ENCODE measurements around the gene TSPAN9.
"Not testable (repeated sequence)": the region's sequence is repeated elsewhere in the genome, so short reads cannot be mapped to it uniquely, and the experiment has no call there.

Gene TSPAN9

DNA sequence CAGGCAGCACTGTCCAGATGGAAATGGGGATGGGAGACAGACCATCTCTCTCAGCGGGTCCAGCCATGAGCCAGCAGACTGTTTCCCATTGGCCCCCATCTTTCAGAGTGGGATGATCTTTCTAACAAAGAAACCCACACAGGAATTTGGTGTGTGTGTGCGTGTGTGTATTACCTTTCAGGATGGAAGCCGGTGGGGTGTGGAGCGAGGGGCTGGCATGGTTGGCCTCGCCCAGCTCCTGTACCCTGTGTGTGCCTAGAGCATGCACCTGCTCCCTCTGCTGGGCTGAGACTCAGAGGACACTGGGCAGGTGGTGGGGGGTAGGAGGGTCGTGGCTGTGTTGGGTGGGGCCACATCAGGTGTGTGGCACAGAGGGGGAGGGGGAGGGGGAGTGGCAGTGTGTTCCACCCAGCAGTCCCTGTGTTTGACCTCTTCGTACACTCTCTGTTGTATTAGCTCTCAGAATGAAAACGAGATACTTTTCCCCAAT, 33.0 kb upstream of the TSPAN9 start:
- DNase-seq (ENCODE audit: low read depth) = no peak

DNA sequence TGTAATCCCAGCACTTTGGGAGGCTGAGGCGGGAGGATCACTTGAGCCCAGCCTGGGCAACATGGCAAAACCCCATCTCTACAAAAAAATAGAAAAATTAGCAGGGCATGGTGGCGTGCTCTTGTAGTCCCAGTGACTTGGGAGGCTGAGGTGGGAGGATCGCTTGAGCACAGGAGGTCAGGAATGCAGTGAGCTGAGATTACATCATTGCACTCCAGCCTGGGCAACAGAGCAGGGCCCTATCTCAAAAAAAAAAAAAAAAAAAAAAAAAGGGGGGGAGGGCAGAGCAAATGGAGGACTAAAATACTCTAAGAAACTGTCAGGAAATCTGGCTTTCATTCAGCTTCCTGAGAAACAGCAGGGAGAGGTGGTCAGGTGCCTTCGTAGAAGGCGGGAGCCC, 31.7 kb upstream of the TSPAN9 start:
- DNase-seq (ENCODE audit: low read depth) = no peak

DNA sequence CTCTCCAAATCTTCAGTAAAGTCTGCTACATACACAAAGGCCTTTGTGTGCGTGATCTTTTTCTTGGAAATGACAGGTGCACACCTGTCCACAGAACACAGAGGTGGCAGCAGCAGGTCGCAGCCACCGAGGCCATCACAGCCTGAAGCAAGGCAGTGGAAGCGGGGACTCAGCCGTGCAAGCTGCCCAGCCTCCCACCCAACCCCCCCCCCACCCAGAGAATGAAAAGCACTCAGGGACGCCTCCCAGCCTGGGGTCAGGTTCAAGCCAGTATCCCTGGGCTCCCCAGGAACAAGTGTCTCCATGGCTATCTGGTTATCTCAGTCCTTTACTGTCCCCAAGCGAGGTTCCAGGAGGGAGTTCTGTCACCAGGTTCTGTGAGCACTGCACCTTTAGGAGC, 31.2 kb upstream of the TSPAN9 start:
- DNase-seq (ENCODE audit: low read depth) = no peak

DNA sequence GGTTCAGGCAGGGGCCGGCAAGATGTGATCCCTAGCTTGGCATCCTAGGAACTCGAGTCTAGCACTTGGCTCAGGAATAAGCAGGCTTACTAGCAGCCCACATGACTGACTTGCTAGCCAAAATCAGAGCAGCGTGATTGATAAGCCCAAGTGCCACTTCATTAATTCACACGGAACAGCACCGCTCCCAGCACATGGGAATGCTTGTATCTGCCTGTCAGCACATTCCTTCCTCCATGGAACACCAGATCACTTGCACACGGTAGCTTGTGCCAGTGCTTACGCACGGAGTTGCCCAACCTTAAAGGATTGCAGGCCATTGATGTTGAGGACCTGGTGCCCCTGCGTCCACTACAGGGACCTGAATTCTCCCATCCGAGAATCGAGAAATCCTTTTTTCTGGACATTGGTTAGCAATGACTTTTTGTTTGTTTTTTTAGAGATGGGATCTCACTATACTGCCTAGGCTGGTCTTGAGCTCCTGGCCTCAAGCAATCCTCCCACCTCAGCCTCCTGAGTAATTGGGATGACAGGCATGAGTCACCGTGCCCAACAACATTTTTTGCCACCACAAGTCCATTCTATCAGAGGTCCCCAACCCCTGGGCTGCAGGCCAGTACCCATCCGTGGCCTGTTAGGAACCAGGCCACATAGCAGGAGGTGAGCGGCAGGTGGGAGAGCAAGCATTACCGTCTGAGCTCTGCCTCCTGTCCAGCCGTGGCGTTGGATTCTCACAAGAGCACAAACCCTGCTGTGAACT, 30.6 kb upstream of the TSPAN9 start:
- no peak for DNase-seq (ENCODE audit: low read depth)

DNA sequence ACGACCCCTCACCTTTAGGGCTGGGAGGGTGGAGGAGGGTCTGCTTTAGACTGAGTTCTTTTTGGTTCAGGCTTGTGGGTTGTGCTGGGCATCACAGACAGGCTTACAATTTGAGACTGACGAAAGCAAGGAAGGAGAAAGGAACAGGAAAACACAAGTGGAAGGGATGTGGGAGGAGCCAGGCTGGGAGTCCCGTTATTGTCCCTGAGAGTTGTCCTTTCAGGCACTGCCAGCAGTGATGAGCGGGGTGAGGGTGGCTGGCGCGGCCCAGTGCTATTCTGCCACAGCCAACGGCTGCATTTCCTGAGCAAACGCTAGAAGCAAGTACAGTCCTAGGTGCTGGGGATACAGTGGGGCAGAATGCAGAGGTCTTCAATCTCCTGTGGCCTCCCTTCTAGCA, 29.2 kb upstream of the TSPAN9 start:
- no peak for DNase-seq (ENCODE audit: low read depth)

DNA sequence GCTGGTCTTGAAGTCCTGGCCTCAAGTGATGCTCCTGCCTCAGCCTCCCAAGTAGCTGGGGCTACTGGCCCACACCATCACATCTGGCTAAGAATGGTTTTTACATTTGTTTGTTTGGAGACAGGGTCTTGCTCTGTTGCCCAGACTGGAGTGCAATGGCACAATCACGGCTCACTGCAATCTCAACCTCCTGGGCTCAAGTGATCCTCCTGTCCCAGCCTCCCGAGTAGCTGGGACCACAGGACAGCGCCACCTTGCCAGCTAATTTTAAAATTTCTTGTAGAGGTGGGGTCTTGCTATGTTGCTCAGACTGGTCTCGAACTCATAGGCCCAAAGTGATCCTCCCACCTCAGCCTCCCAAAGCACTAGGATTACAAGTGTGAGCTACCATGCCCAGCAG, 28.6 kb upstream of the TSPAN9 start:
- no peak for DNase-seq (ENCODE audit: low read depth)

DNA sequence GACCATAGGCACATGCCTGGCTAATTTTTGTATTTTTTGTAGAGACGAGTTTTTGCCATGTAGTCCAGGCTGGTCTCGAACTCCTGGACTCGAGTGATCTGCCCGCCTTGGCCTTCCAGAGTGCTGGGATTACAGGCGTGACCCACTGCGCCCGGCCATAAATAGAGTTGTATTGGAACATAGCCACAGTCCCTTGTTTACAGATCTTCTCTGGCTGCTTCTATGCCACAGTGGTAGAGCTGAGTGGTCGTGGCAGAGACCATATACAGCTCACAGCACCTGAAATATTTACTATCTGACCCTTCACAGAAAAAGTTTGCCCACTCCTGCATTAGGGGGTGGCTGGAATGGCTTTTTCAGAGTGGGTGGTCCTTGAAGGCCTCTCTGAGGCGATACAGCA, 28.0 kb upstream of the TSPAN9 start:
- DNase-seq (ENCODE audit: low read depth) = no peak

DNA sequence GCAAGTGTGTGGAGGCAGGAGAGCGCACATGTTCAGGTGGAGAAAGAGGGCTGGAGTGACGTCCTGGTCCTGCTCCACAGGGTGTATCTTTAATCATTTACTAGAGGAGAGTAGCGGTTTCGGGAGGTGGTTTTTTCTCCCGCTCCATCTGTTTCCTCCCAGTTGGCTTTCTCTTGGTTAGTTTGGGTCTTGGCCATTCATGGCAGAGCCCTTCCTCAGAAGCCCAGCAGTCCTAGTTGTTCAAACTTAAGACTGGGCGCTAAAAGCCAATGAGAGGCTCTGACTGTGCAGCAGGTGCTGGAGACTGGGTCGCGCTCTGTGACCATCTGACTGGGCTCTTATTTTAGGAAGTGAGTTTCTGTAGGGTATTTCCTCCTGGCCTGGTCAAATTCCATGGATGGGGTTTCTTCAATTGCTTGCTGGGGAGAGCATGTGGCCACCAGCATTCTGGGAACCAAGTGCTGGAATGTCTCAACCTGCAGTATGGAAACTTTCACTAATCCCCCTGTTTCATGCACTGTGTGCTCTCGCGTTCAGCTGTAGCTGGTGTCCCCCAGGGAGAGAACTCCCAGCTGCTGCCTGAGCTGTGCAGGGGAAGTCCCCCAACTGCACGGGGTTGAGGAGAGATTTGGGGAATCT, 27.4 kb upstream of the TSPAN9 start:
- DNase-seq (ENCODE audit: low read depth) = no peak

DNA sequence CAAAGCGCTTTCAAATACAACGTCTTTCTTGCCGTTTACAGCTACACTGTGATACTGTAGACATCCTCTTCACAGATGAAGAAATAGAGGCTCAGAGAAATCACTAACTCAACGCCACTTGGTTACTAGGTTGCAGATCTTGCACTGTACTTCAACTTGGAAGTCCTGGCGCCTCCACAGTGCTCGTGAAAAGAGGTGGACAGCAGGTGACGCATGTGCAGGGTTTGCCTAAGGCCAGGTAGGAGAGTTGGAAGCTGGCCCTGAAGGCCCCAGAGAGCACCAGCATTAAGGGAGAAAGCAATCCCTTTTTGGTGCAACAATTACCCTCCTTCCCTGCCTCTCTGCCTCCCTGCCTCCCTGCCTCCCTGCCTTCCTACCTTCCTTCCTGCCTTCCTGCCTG, 22.8 kb upstream of the TSPAN9 start:
- no peak for DNase-seq (ENCODE audit: low read depth)

DNA sequence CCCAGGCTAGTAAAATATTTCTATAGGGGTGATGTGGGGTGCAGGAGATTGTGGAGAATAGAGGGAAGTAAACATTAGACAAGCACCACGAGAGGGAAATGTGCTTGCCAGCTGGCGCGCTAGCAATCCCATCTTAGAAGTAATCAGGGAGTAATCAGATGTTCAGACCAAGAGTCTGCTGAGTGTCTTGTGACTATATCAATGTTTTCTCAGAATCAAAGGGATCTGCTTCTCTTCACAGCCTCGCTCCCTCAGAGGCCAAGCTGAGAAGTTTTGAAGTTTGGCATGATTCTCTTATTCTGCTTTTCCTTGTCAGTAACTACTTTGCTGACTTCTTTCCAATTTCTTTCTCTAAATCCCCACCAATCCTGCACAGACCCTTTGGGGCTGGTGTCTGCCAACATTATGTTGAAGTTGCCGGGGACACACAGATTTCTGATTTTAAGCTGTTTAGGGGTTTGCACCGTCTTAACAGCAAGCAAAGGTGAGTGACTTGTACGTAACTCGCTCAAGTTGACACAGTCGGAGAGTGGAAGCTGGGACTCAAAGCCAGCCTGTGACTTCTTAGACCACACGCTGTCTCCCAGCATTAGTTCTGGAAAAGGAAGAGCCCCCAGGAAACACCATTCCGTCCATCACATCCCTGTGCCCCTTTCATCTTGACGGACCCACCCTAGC, 22.0 kb upstream of the TSPAN9 start:
- no peak for DNase-seq (ENCODE audit: low read depth)

DNA sequence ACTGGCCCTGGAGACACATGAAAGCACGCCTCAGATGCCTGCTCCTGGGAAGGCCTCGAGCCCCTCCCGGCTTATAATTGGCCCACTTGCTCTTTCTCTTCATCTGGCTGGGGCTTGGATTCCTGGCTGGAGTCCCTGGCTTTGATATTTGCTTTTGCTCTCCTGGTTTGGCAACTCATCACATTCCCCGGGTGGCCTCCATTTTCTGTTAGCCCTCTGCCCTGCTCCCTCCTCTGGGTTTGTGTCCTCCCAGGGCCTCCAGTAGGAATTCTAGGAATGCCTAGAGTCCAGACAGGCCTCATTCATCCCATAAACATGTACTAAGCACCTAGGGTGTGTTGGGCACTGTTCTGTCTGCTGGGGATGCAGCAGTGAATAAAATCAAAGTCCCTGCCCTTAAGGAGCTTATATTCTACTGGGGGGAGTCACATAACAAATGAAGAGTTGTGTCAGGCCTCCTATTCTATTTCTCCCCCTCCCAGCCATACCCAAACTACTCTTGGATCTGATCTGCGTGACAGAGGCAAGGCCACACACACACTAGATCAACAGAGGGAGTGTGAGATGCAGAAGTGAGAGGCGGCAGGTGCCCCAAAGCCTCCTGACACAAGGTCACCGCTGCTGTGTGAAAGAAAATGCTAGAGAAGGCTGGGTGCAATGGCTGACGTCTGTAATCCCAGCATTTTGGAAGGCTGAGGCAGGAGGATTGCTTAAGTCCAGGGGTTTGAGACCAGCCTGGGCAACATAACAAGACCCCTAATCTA, 21.3 kb upstream of the TSPAN9 start:
- no peak for DNase-seq (ENCODE audit: low read depth)

DNA sequence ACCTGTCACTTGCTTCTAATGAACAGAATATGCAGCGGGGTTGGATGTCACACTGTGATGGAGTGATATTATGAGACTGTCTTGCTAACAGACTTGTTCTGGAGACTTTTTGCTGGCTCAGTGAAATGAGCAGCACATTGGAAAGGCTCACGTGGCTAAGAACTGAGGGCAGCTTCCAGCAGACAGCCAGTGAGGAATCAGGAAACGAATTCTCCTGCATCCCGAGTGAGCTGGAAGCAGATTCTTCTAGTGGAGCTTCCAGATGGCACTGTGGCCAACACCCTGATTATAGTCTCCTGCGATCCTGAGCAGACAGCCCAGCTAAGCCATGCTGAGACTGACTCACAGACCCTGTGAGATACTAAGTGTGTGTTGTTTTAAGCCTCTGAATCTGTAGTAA, 16.1 kb upstream of the TSPAN9 start:
- no peak for DNase-seq (ENCODE audit: low read depth)

DNA sequence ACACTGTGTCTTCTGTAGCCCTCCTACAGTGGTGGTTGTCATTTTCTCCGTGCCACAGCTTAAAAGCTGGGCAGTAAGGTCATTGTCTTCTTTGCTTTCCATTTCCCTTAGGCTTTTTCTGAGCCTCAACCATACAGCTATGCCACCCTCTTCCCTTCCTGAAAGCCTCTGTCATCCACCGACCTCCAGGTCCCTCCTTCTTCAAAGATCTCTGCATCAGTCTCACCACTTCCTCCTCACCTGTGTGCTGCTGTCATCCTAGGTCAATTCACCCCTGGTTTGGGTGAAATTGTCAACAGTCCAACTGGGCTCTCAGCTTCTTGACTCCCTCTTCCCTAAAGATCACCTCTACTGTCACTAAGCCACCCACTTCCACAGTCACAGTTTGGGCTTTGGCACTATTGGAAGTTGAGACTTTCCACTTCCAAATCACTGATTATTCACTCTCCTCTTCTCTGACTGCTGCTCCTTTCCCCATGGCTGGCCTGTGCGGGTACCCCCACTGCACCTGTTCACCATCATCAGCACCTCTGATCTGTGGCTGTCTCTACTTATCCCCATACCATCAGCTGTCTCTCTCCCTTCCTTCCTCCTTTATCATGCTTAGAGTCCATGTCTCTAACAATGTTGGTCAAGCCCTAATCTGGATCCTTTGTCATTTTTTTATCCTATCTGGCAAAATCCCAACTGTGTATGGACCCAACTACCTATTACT, 15.5 kb upstream of the TSPAN9 start:
- DNase-seq (ENCODE audit: low read depth) = no peak

DNA sequence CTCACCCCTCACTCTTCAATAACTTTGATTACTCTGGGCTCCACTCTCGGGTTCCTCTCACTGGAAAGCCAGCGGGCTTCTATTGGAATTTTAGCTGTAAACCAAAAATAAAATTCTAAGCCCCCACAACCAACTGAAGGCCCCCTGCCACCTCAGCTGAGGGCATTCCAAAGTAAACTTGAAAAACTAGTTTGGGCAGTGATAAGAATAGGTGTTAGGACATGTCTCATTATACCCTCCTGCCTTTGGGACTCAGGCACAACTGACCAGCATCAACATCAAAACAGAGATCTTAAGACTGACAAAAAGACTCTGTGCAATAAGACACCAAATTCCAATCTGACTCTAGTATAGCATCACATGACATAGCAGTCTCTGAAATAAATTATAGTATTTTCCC, 11.9 kb upstream of the TSPAN9 start:
- DNase-seq (ENCODE audit: low read depth) = no peak

DNA sequence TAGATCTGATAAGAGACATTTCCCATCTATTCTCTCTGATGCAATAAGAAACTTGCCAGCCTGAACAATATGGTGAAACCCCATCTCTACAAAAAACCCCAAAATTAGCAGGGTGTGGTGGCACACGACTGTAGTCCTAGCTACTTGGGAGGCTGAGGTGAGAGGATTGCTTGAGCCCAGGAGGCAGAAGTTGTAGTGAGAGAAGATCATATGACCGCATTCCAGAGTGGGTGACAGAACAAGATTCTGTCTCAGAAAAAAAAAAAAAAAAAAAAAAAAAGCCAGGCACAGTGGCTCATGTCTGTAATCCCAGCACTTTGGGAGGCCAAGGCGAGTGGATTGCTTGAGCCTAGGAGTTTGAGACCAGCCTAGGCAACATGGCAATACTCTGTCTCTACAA, 11.3 kb upstream of the TSPAN9 start:
- not testable (repeated sequence) for DNase-seq (ENCODE audit: low read depth)

DNA sequence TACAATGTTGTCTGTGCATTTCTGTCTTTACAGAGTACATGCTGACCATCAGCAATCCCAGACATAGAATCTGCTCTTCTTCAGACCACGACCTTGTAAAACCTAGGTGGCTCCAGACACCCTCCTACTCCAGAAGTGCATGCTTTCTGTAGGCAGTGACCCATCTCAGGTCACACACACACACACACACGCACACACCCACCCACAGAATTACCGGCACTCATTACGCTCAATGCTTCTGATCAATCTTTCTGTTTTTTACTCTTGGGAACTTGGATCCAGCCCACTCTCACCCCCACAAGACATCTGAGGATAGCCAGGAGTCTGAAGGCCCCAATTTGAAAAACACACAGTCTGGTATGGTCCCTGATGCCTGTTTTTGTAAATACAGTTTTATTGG, 7.5 kb upstream of the TSPAN9 start:
- DNase-seq (ENCODE audit: low read depth) = no peak

DNA sequence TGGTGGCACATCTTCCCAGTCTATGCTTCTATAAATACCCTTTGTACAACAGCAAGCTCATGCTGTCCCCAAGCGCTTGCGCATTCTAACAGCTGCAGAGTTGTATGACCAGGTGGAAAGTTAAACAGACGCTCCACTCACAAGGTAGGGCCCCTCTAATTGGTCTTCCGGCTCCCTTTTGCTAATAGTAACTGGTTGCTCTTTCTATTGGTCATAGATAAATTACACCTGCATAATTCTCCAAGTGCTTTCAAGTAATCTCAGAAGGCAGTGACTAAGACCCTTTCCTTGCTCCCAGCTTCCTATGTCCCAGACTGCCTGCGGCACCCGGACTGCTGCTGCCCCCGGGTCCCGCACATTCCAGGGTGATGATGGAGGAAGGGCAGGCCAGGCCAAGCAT, 6.1 kb upstream of the TSPAN9 start:
- DNase-seq (ENCODE audit: low read depth) = no peak

DNA sequence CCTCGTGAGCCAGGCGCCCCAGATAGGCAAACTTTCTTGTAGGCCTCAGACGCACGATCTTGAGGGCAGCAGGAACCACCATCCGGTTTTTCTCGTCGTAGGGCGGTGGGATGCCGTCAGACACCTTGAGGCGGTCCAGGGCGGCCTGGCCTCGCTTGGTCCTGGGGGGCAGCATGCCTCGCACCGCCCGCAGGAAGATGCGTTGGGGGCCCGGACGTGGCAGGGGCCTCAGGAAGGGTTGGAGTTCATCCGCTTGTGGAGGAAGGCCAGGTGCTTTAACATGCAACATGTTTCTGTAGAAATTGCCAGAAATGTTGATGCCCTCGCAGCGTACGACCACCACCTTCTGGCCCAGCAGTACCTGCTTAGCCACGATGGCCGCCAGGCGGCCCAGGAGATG, 5.5 kb upstream of the TSPAN9 start:
- DNase-seq (ENCODE audit: low read depth) = no peak

DNA sequence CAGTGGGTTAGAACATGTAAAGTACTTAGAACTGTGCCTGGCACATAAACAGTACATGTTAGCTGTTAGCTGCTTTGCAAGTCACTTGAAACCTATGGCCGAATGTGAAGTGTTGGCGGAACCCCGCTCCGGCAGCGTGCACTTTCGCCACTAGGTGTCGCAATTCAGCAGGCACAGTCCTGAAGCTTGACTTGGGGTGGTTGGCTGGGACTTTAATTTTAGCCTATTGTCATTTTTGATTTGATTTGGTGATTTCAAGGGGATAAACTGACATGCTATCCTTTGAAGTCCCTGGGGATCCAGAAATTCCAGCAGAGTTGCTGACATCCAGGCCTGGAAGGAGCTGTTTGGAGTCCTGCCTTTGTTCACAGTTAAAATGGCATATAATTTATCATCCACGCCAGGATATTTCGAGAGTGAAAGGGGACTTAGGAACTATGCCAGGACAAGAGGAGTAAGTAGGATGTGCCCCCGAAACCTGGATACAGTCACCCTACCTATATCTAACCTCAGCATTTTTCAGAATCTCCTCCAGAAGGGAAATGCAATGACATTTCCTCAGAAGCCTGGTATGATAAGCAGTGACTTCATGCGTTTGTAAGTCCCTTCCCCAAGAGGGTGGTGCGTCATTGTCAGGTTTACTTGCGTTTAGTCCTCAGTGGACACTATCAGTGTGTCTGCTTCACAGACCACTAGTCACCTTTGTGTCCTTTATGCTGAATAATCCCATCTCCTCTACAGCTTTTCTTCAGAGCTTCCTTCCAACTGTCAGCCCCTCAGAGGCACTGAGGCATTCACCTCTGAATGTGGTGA, 3.5 kb upstream of the TSPAN9 start:
- DNase-seq (ENCODE audit: low read depth) = peak; percentile 79

DNA sequence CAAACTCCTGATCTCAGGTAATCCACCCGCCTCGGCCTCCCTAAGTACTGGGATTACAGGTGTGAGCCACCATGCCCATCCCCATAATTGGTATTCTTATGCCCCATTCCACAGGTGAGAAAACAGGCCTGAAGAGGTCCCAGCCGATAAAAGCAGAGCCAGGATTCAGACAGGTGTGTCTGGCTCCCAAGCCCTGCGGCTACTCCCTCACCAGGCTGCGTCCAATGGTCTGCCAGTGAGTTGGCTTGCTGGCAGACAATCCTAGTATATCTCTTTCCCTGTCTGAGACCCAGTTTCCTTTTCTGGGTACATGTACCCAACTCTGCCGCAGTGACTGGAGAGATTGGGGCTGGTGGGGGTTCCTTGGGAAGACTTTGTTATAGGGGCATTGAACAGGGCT, 1.9 kb upstream of the TSPAN9 start:
- DNase-seq (ENCODE audit: low read depth) = no peak

DNA sequence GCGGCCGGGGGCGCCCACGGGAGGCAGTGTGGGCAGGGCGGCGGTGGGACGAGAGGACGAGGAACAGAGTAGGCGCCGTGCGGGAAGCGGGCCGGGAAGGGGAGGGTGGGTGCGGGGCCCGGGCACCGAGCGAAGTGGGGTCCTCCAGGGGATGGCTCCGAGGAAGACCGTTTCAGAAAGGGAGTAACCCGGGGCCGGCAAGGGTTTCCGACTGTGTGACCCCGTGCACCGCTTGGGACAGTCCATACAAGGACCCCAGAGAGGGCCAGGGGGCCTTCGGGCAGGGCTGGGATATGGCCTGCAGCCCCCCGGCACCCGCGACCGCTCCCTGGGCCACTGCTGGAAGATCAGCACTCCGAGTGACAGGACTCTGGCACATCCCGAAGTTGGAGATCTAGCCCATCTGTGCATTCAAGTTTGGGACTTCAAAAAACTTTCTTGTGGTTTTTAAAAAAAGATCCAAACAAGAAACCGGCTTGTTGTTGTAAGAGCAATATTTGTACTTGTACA, 448 bp downstream of the TSPAN9 start:
- no peak for DNase-seq (ENCODE audit: low read depth)

Measured in stimulated activated CD8-positive, alpha-beta memory T cell treated with anti-CD3 and anti-CD28 coated beads, Interleukin-15, amount 100 ng/mL, for 1 hour (primary cell).